Stimulated activated CD4-positive, alpha-beta T cell treated with anti-CD3 and anti-CD28 coated beads, Interleukin-1b, Interleukin-23, amount 100 ng/mL, for 24 hours (primary cell): Measurements from ENCODE around the gene RBP7.

Experiments used
- DNase-seq, 4 experiments: peaks; one replicate each; pipeline ENCODE4 v3.0.0-alpha.2; 2020; ENCODE audit warnings: low read depth in 4 of 4, low spot score in 1 of 4

RBP7 gene

DNA sequence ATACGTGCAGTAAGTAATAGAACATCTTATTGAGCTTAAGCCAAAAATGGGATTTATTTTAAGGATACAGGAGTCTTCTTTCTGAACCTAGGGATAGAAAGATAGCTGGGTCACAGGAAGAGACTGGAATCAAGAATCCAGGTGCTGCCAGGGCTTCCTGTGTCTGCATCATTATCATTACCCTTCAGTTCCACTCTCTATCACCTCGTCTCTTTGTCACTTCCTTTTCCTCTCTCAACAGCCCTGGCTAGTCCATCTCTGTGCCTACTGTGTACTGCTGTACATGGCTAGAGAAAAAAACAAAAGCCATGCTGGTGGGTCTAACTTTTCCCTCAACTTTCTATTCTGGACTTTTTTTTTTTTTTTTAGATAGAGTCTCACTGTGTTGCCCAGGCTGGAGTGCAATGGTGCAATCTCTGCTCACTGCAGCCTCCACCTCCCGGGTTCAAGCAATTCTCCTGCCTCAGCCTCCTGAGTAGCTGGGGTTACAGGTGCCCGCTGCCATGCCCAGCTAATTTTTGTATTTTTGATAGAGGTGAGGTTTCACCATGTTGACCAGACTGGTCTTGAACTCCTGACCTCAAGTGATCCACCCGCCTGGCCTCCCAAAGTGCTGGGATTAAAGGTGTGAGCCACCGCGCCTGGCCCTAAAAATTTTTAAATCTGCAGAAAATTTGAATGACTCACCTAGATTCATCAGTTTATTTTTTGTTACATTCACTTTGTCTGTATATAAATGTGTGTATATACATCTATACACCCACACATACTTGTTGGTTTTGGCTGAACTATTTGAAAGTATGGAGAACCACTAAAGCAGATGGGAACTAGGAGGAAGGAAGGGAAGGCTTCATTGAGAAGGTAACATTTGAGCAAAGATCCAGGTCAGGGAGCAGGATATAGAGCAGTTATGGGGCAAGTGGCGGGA is 67.7 kb downstream of the RBP7 start:
- no peak for DNase-seq

DNA sequence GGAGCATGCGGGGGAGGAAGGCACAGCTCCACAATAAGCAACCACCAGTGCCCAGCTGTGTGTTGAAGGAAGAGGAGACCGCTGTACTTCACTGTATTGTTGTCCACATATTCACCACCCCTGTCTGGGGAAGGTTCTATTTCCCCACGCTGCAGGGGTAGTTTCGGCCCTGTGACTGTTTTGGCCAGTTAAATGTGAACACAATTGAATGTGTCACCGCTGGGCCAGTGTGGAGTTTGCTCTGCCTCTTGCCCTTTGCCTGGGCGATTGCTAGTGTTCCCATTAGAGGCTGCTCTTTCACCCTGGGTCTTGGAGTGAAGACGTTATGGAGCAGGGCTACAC is 68.3 kb downstream of the RBP7 start:
- DNase-seq: no peak
